Activated CD8-positive, alpha-beta memory T cell treated with anti-CD3 and anti-CD28 coated beads, Interleukin-2, amount 10 ng/mL, durations not matched to agents 7 days and 5 days (primary cell): ENCODE measurements around the gene B4GALNT2. TPM values are rescaled to one million over a fixed set of nuclear protein-coding genes. Genes with fewer than 3 reads are reported as not detected.

ENCODE experiments used
- ATAC-seq: fragments of 150-1000 bp; cut with Tn5 transposase; one replicate; pipeline ENCODE4 v1.10.0; 2021; ENCODE audit warnings: moderate library complexity
- CTCF ChIA-PET: fragments of 350-600 bp; sonication (Branson Sonifier 250); formaldehyde crosslinking; loops from one replicate; lab custom pipeline; 2021; ENCODE audit warnings: antibody characterized with exemption; lab: Charles Lee
- DNase-seq: peaks from one replicate; pipeline ENCODE4 v3.0.0-alpha.2; 2020
- H3K27ac Mint-ChIP-seq: one replicate; pipeline ENCODE4 v1.8.0; 2021; ENCODE audit warnings: mild to moderate bottlenecking, mixed read lengths
- H3K27me3 Mint-ChIP-seq: one replicate; pipeline ENCODE4 v1.8.0; 2021; ENCODE audit warnings: mixed read lengths
- H3K36me3 Mint-ChIP-seq: one replicate; pipeline ENCODE4 v1.8.0; 2021; ENCODE audit warnings: mild to moderate bottlenecking, mixed read lengths
- H3K4me1 Mint-ChIP-seq: one replicate; pipeline ENCODE4 v1.8.0; 2021; ENCODE audit warnings: mixed read lengths
- H3K4me3 Mint-ChIP-seq: one replicate; pipeline ENCODE4 v1.8.0; 2021; ENCODE audit warnings: mild to moderate bottlenecking, moderate library complexity, mixed read lengths
- H3K9me3 Mint-ChIP-seq: one replicate; pipeline ENCODE4 v1.8.0; 2022; ENCODE audit warnings: low read depth, mixed read lengths
- total RNA-seq, 2 experiments: library from RNA; stranded (reverse); gene quantifications; one replicate each; pipeline ENCODE4 v1.2.3, GENCODE V29; 2021

The B4GALNT2 gene
- total RNA-seq, 2 experiments from 2014 or later, result 0.02 to 0.03 TPM

GRCh38 chr17:49210158-49211029 is 77.8 kb downstream of the B4GALNT2 start, which contains the start of the genes ABI3 and GNGT2:
TSS of gene ABI3 (plus strand) at chr17:49210707. CDS start at chr17:49210725, 18 bp downstream.
TSS of gene GNGT2 (minus strand) at chr17:49210574. CDS start at chr17:49207422, 3,152 bp downstream.
- H3K9me3 Mint-ChIP-seq, result no peaks in the 10 kb centered on the region
- CTCF ChIA-PET, result interaction anchor here (1.8 to 5.6 kb wide), 8 partner anchors 10 to 346 kb away, joined by 4 to 46 read pairs (median 16); no protein-coding TSS in a partner anchor
- peaks cover 56% of the 10 kb centered on the region for H3K36me3 Mint-ChIP-seq
- peaks cover 54% of the 10 kb centered on the region for H3K4me1 Mint-ChIP-seq
- DNase-seq, result peak; percentile 87
- peak within 1 kb of the TSS; percentile 98 for H3K4me3 Mint-ChIP-seq
- ATAC-seq, result peak; percentile 87
- no peaks in the 10 kb centered on the region for H3K27me3 Mint-ChIP-seq
- H3K27ac Mint-ChIP-seq, result peak within 1 kb of the TSS; percentile 85

- no peaks in the 10 kb centered on the region for H3K9me3 Mint-ChIP-seq
- H3K27ac Mint-ChIP-seq, result peak overlapping the region; percentile 87
- CTCF ChIA-PET, result interaction anchor here (0.8 to 5.6 kb wide), 8 partner anchors 7 to 33 kb away, joined by 3 to 46 read pairs (median 9); no protein-coding TSS in a partner anchor
- no peak for DNase-seq
- H3K36me3 Mint-ChIP-seq, result peaks cover 58% of the 10 kb centered on the region
- ATAC-seq, result no peak
- H3K4me1 Mint-ChIP-seq, result peaks cover 72% of the 10 kb centered on the region
- peak overlapping the region; percentile 98 for H3K4me3 Mint-ChIP-seq
- no peaks in the 10 kb centered on the region for H3K27me3 Mint-ChIP-seq
These were observed 80.8 kb downstream of the B4GALNT2 start for GRCh38 chr17:49213399-49213798.

DNA sequence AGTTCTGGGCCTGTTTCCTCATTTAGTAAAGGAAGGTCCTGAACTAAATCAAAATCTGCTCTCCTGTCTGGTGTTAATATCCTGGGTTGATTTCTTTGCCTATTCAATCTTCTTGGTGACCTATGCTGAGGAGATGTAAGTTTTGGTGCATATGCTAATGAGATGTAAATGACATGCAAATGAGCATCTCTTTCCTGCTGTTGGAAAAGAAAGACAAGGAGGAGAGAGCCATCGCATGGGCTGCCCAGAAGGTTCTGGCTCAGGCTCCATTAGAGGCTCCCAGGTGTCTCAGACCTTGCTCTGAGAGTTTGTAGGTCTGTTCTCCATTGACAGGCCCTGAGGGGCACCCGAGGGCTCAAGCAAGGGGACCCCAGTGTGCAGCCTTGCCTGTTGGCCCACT is 81.3 kb downstream of the B4GALNT2 start:
- Mint-ChIP-seq H3K36me3 (peaks cover 61% of the 10 kb centered on the region), H3K9me3 (no peaks in the 10 kb centered on the region), H3K4me1 (peaks cover 72% of the 10 kb centered on the region), H3K27me3 (no peaks in the 10 kb centered on the region), H3K4me3 (peak overlapping the region; percentile 98), H3K27ac (peak overlapping the region; percentile 87)
- no peak for ATAC-seq
- DNase-seq, result no peak
- CTCF ChIA-PET, result interaction anchor here (0.9 to 5.1 kb wide), 7 partner anchors 10 to 34 kb away, joined by 3 to 32 read pairs (median 4); no protein-coding TSS in a partner anchor

DNA sequence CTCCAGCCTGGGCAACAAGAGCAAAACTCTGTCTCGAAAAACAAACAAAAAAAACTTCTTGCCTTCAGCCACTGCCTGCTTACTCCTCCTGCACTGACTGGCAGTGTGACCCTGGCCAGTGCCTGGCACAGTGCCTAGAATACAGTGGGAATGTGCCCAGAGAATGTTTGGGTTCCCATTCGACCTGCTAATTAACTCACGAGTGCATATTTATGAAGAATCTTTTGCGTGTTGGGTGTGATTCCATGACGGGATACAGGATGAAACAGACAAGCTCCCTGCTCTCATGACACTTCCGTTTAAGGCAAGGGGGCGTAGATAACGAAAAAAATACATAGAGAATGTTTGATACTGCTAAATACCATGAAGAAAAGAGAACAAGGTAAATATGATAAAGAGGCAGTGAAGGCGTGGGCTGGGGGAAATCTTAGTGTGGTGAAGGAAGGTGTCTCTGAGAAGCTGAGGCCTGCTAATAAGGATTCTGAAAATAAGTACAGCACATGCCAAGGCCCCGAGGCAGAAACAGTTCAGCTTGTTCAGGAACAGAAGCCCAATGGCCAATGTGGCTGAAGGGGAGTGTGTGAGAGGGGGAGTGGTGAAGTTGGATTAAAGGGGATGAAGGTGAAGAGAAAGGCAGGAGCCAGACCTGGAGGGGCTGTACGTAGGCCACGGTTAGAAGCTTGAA is 82.2 kb downstream of the B4GALNT2 start:
- H3K4me3 Mint-ChIP-seq, result peak overlapping the region; percentile 98
- no peaks in the 10 kb centered on the region for H3K27me3 Mint-ChIP-seq
- CTCF ChIA-PET, result interaction anchor here (0.9 to 5.1 kb wide), 7 partner anchors 9 to 34 kb away, joined by 3 to 32 read pairs (median 4); no protein-coding TSS in a partner anchor
- no peak for DNase-seq
- no peak for ATAC-seq
- peaks cover 71% of the 10 kb centered on the region for H3K4me1 Mint-ChIP-seq
- no peaks in the 10 kb centered on the region for H3K9me3 Mint-ChIP-seq
- H3K36me3 Mint-ChIP-seq, result peaks cover 68% of the 10 kb centered on the region
- peak overlapping the region; percentile 87 for H3K27ac Mint-ChIP-seq

GRCh38 chr17:49216482-49216881 is 83.9 kb downstream of the B4GALNT2 start:
- Mint-ChIP-seq H3K4me1 (peaks cover 76% of the 10 kb centered on the region), H3K27me3 (no peaks in the 10 kb centered on the region), H3K36me3 (peaks cover 65% of the 10 kb centered on the region), H3K27ac (peak overlapping the region; percentile 89), H3K9me3 (no peaks in the 10 kb centered on the region), H3K4me3 (peak overlapping the region; percentile 98)
- DNase-seq (no peak), ATAC-seq (no peak)
- CTCF ChIA-PET, result interaction anchor here (0.7 to 3.3 kb wide), 4 partner anchors 10 to 36 kb away, joined by 3 to 32 read pairs (median 10); no protein-coding TSS in a partner anchor

GRCh38 chr17:49216953-49217650 is 84.5 kb downstream of the B4GALNT2 start:
- no peak for DNase-seq
- CTCF ChIA-PET, result interaction anchor here (0.7 to 3.3 kb wide), 6 partner anchors 9 to 36 kb away, joined by 3 to 32 read pairs (median 8); no protein-coding TSS in a partner anchor
- H3K4me1 Mint-ChIP-seq, result peaks cover 80% of the 10 kb centered on the region
- no peaks in the 10 kb centered on the region for H3K9me3 Mint-ChIP-seq
- peak overlapping the region; percentile 98 for H3K4me3 Mint-ChIP-seq
- peaks cover 69% of the 10 kb centered on the region for H3K36me3 Mint-ChIP-seq
- H3K27me3 Mint-ChIP-seq, result no peaks in the 10 kb centered on the region
- peak overlapping the region; percentile 98 for H3K27ac Mint-ChIP-seq
- ATAC-seq, result no peak

DNA sequence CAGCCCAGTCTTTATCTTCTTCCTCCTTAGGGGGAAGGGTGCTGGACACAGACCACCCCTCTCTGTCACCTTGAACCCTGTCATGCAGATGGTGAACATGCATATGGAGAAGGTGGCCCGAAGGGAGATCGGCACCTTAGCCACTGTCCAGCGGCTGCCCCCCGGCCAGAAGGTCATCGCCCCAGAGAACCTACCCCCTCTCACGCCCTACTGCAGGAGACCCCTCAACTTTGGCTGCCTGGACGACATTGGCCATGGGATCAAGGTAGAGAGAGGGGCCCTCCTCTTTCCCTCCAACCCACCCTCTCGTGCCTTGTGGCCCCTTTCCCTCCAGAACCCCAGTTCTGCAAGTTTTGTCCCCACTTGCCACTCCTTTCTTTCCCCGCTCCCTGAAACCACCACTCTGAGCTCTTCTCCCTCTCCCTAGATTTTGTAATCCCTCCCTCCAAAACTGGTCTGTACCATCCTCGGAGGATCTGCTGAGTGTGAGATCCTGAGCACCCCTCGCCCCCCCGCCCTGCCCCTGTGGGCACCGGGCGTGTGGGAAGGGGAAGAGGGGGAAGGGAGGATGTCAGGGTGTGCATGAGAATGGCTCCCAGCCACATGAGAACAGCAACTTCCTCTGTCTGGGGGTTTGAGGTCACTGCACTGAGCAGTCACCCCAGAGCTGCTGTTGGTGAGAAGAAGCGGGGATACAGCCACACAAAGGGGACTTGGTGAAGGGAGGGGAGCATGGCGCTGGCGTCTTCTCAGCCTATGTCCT is 85.3 kb downstream of the B4GALNT2 start:
- ATAC-seq, result peak; percentile 61
- Mint-ChIP-seq H3K4me3 (peak overlapping the region; percentile 65), H3K36me3 (peaks cover 67% of the 10 kb centered on the region), H3K27ac (peak overlapping the region; percentile 98), H3K4me1 (peaks cover 80% of the 10 kb centered on the region), H3K9me3 (no peaks in the 10 kb centered on the region), H3K27me3 (no peaks in the 10 kb centered on the region)
- CTCF ChIA-PET, result interaction anchor here (1.4 to 5.8 kb wide), 8 partner anchors 7 to 43 kb away, joined by 3 to 46 read pairs (median 7); partner anchors contain the start of genes ABI3 and GNGT2
- DNase-seq, result peak; percentile 93

- peak; percentile 92 for DNase-seq
- peak overlapping the region; percentile 65 for H3K4me3 Mint-ChIP-seq
- H3K4me1 Mint-ChIP-seq, result peaks cover 81% of the 10 kb centered on the region
- H3K36me3 Mint-ChIP-seq, result peaks cover 60% of the 10 kb centered on the region
- peak overlapping the region; percentile 98 for H3K27ac Mint-ChIP-seq
- ATAC-seq, result peak; percentile 62
- no peaks in the 10 kb centered on the region for H3K27me3 Mint-ChIP-seq
- CTCF ChIA-PET, result interaction anchor here (0.9 to 5.8 kb wide), 11 partner anchors 8 to 189 kb away, joined by 3 to 46 read pairs (median 6); partner anchors contain the start of genes ABI3 and GNGT2
- no peaks in the 10 kb centered on the region for H3K9me3 Mint-ChIP-seq
These were observed 86.7 kb downstream of the B4GALNT2 start for GRCh38 chr17:49218941-49219913.

DNA sequence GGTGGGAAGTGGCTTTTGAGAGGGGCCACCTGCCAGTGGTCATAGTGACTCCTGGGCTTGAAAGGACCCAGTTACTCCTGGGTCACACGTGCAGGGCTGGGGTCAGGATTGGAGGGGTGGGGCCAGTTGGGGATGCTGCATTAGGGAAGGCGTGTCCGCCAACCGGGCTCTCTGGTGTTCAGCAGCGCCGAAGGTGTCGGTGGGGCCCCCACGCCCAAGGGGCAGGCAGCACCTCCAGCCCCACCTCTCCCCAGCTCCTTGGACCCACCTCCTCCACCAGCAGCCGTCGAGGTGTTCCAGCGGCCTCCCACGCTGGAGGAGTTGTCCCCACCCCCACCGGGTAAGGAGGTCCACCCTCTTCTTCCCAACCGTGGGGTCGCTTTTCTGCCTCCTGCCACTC is 87.4 kb downstream of the B4GALNT2 start:
- Mint-ChIP-seq H3K27ac (peak overlapping the region; percentile 98), H3K4me3 (peak overlapping the region; percentile 65)

GRCh38 chr17:49223168-49223516 is 90.6 kb downstream of the B4GALNT2 start:
- CTCF ChIA-PET, result interaction anchor here (0.9 to 5.8 kb wide), 6 partner anchors 12 to 67 kb away, joined by 3 to 46 read pairs (median 12); partner anchors contain the start of genes ABI3 and GNGT2

More for the DNA sequence above, 87.4 kb downstream of the B4GALNT2 start:
- peaks cover 55% of the 10 kb centered on the region for H3K36me3 Mint-ChIP-seq
- H3K9me3 Mint-ChIP-seq, result no peaks in the 10 kb centered on the region
- H3K27me3 Mint-ChIP-seq, result no peaks in the 10 kb centered on the region
- CTCF ChIA-PET, result interaction anchor here (2.2 to 5.8 kb wide), 3 partner anchors 8 to 27 kb away, joined by 8 to 46 read pairs (median 26); partner anchors contain the start of genes ABI3 and GNGT2
- peaks cover 82% of the 10 kb centered on the region for H3K4me1 Mint-ChIP-seq
- DNase-seq (no peak), ATAC-seq (no peak)

More at GRCh38 chr17:49223168-49223516, 90.6 kb downstream of the B4GALNT2 start:
- H3K4me1 Mint-ChIP-seq, result peaks cover 66% of the 10 kb centered on the region
- no peaks in the 10 kb centered on the region for H3K9me3 Mint-ChIP-seq
- H3K4me3 Mint-ChIP-seq, result peak overlapping the region; percentile 54
- H3K27ac Mint-ChIP-seq, result peak overlapping the region; percentile 52
- ATAC-seq (no peak), DNase-seq (peak; percentile 48)
- H3K36me3 Mint-ChIP-seq, result peaks cover 35% of the 10 kb centered on the region
- no peaks in the 10 kb centered on the region for H3K27me3 Mint-ChIP-seq
